H9 (cell line): Measurements from ENCODE around the gene IRX2. TPM values are rescaled to one million over a fixed set of nuclear protein-coding genes. Genes with fewer than 3 reads are reported as not detected.

ENCODE experiments used
- DNase-seq: peaks from one replicate; pipeline ENCODE4 v3.0.0-alpha.2; 2017
- H2AFZ ChIP-seq: one replicate; pipeline ENCODE4 v1.6.1; 2013; ENCODE audit warnings: mild to moderate bottlenecking, low read length, control low read depth, moderate library complexity
- H2AK5ac ChIP-seq: 2 replicates; pipeline ENCODE4 v1.6.1; 2013; ENCODE audit warnings: low read length, control low read depth, mixed read lengths; ENCODE audit not compliant: insufficient read length
- H2BK120ac ChIP-seq: one replicate; pipeline ENCODE4 v1.6.1; 2013; ENCODE audit warnings: low read depth, mild to moderate bottlenecking, low read length, control low read depth, inconsistent platforms; ENCODE audit not compliant: poor library complexity, severe bottlenecking
- H2BK12ac ChIP-seq: 2 replicates; pipeline ENCODE4 v1.6.1; 2013; ENCODE audit warnings: low read length, control low read depth, mixed read lengths, low read depth; ENCODE audit not compliant: insufficient read length
- H2BK15ac ChIP-seq: 2 replicates; pipeline ENCODE4 v1.6.1; 2013; ENCODE audit warnings: low read depth, low read length, control low read depth
- H2BK20ac ChIP-seq: one replicate; pipeline ENCODE4 v1.6.1; 2013; ENCODE audit warnings: low read depth, mild to moderate bottlenecking, low read length, control low read depth, inconsistent platforms; ENCODE audit not compliant: poor library complexity, severe bottlenecking
- H2BK5ac ChIP-seq: 2 replicates; pipeline ENCODE4 v1.6.1; 2013; ENCODE audit warnings: low read length, control low read depth, mixed read lengths; ENCODE audit not compliant: insufficient read length
- H3K14ac ChIP-seq: 2 replicates; pipeline ENCODE4 v1.6.1; 2013; ENCODE audit warnings: low read length, control low read depth; ENCODE audit not compliant: insufficient read depth
- H3K18ac ChIP-seq: 2 replicates; pipeline ENCODE4 v1.6.1; 2013; ENCODE audit warnings: low read depth, mild to moderate bottlenecking, mixed read lengths, low read length, control low read depth; ENCODE audit not compliant: insufficient read length
- H3K23ac ChIP-seq: 2 replicates; pipeline ENCODE4 v1.6.1; 2013; ENCODE audit warnings: low read length, control low read depth, mixed read lengths, low read depth; ENCODE audit not compliant: insufficient read length
- H3K23me2 ChIP-seq: 2 replicates; pipeline ENCODE4 v1.6.1; 2013; ENCODE audit warnings: low read depth, mild to moderate bottlenecking, mixed read lengths, low read length, control low read depth; ENCODE audit not compliant: insufficient read length, poor library complexity, severe bottlenecking
- H3K27ac ChIP-seq: 2 replicates; pipeline ENCODE4 v1.5.1; 2013; ENCODE audit warnings: low read length, control low read depth, mixed read lengths, low read depth; ENCODE audit not compliant: insufficient read length
- H3K27me3 ChIP-seq: 2 replicates; pipeline ENCODE4 v1.6.1; 2013; ENCODE audit warnings: low read length, control low read depth, inconsistent platforms; ENCODE audit not compliant: insufficient read depth
- H3K4ac ChIP-seq: 2 replicates; pipeline ENCODE4 v1.6.1; 2013; ENCODE audit warnings: low read depth, mild to moderate bottlenecking, control low read depth, inconsistent platforms, low read length, moderate library complexity
- H3K4me1 ChIP-seq: 2 replicates; pipeline ENCODE4 v1.6.1; 2013; ENCODE audit warnings: low read length, control low read depth, inconsistent platforms; ENCODE audit not compliant: insufficient read depth
- H3K4me2 ChIP-seq: 2 replicates; pipeline ENCODE4 v1.6.1; 2013; ENCODE audit warnings: low read length, control low read depth, mixed read lengths; ENCODE audit not compliant: insufficient read length, insufficient read depth
- H3K56ac ChIP-seq: 2 replicates; pipeline ENCODE4 v1.6.1; 2013; ENCODE audit warnings: low read depth, mild to moderate bottlenecking, mixed read lengths, low read length, control low read depth; ENCODE audit not compliant: insufficient read length
- H3K79me1 ChIP-seq: 2 replicates; pipeline ENCODE4 v1.6.1; 2013; ENCODE audit warnings: low read depth, mild to moderate bottlenecking, moderate library complexity, low read length, control low read depth, inconsistent platforms; ENCODE audit not compliant: insufficient read depth, poor library complexity, severe bottlenecking
- H3K79me2 ChIP-seq: 2 replicates; pipeline ENCODE4 v1.6.1; 2013; ENCODE audit warnings: low read length, control low read depth, inconsistent platforms; ENCODE audit not compliant: insufficient read depth
- H3K9ac ChIP-seq: 2 replicates; pipeline ENCODE4 v1.6.1; 2013; ENCODE audit warnings: low read length, control low read depth, mixed read lengths; ENCODE audit not compliant: insufficient read length; ENCODE audit errors: extremely low read depth
- H3K9me3 ChIP-seq: one replicate; pipeline ENCODE4 v1.6.1; 2013; ENCODE audit warnings: low read depth, low read length, inconsistent platforms; ENCODE audit not compliant: control insufficient read depth
- H3T11ph ChIP-seq: one replicate; pipeline ENCODE4 v1.6.1; 2013; ENCODE audit warnings: mild to moderate bottlenecking, low read length, control low read depth, inconsistent platforms
- H4K20me1 ChIP-seq: one replicate; pipeline ENCODE4 v1.6.1; 2013; ENCODE audit not compliant: control insufficient read depth, insufficient read length, insufficient read depth
- H4K5ac ChIP-seq: 2 replicates; pipeline ENCODE4 v1.6.1; 2013; ENCODE audit warnings: low read depth, mild to moderate bottlenecking, mixed read lengths, low read length, control low read depth; ENCODE audit not compliant: insufficient read length
- H4K8ac ChIP-seq: replicated peaks from 2 replicates; pipeline ENCODE4 v1.6.1; 2013; ENCODE audit warnings: low read length, control low read depth, mixed read lengths, low read depth; ENCODE audit not compliant: insufficient read length
- H4K91ac ChIP-seq: 2 replicates; pipeline ENCODE4 v1.6.1; 2013; ENCODE audit warnings: low read depth, mild to moderate bottlenecking, moderate library complexity, mixed read lengths, low read length, control low read depth; ENCODE audit not compliant: insufficient read length
- H3K27ac Mint-ChIP-seq, 3 experiments: 2 replicates in 2 of 3; 3 replicates in 1 of 3; pipeline ENCODE4 v1.8.0; 2020 to 2021; ENCODE audit warnings: mixed read lengths in 3 of 3, mild to moderate bottlenecking in 1 of 3, moderate library complexity in 1 of 3
- H3K27me3 Mint-ChIP-seq: 2 replicates; pipeline ENCODE4 v1.8.0; 2021; ENCODE audit warnings: low read depth, mild to moderate bottlenecking, moderate library complexity, mixed read lengths
- H3K36me3 Mint-ChIP-seq, 3 experiments: 2 replicates in 2 of 3; 3 replicates in 1 of 3; pipeline ENCODE4 v1.8.0; 2020 to 2021; ENCODE audit warnings: low read depth in 3 of 3, mixed read lengths in 3 of 3; ENCODE audit not compliant: insufficient read depth in 1 of 3
- H3K4me1 Mint-ChIP-seq, 2 experiments: 2 replicates each; pipeline ENCODE4 v1.8.0; 2020; ENCODE audit warnings: mixed read lengths in 2 of 2
- H3K4me3 Mint-ChIP-seq, 2 experiments: 2 replicates in 1 of 2; 3 replicates in 1 of 2; pipeline ENCODE4 v1.8.0; 2020 to 2021; ENCODE audit warnings: mild to moderate bottlenecking in 2 of 2, mixed read lengths in 2 of 2, moderate library complexity in 1 of 2
- H3K9me3 Mint-ChIP-seq, 2 experiments: 2 replicates in 1 of 2; 3 replicates in 1 of 2; pipeline ENCODE4 v1.8.0; 2020; ENCODE audit warnings: mild to moderate bottlenecking in 2 of 2, mixed read lengths in 2 of 2, moderate library complexity in 1 of 2
- WGBS: extraction: QIAGEN DNeasy Blood & Tissue Kit; methylation state at CpG from one replicate; pipeline ENCODE4 v1.1.7; 2013; ENCODE audit warnings: missing lambda C conversion rate, low lambda C conversion rate, mixed read lengths; ENCODE audit not compliant: insufficient read length; ENCODE audit errors: extremely low coverage; 5-methylcytosine and 5-hydroxymethylcytosine counted together
- total RNA-seq: library from RNA; stranded (reverse); gene quantifications from 2 replicates; pipeline ENCODE4 v1.2.1, GENCODE V29; 2021
- TF ChIP-seq, protein P1 (sequence below): fragments of 200-600 bp; sonication (generic); conservative IDR thresholded peaks from 3 replicates; pipeline ENCODE4 v1.8.0; 2021; ENCODE audit warnings: antibody characterized with exemption, mild to moderate bottlenecking

The IRX2 gene
- total RNA-seq, 1 experiment from 2014 or later: 91.6 TPM

DNA sequence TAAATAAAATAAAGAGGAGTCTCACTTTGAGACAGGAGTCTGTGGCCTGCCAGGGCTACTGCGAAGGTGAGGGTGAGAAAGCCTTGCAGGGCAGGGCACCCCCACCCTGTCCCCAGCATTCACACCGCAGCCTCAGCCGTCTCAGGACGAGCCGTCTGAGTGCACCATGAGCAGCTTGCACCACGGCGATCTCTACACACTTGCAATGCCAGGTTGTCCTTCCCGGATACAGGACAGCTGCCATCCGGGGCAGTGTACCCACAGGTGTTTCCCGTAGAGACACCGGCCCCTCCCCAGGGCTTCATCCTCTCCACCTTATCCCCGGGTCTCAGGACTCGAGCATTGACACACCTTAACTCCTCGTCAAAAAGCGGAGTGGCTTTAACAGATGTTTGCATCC, 43.3 kb downstream of the IRX2 start:
- peaks cover 6% of the 10 kb centered on the region for H3K27me3 Mint-ChIP-seq
- H2BK12ac ChIP-seq: no peak overlapping the region
- no CpG with 5 or more reads among the region's 15 CpGs for WGBS

More for the DNA sequence above, 43.3 kb downstream of the IRX2 start:
- no peak overlapping the region for H3K14ac ChIP-seq
- H3K4me1 ChIP-seq: no peaks in the 10 kb centered on the region
- H3T11ph ChIP-seq: no peak overlapping the region
- H2BK120ac ChIP-seq: no peak overlapping the region
- H3K23ac ChIP-seq: no peak overlapping the region
- H4K5ac ChIP-seq: no peak overlapping the region
- DNase-seq: no peak
- no peak overlapping the region for H4K91ac ChIP-seq
- no peak overlapping the region for H2BK15ac ChIP-seq
- H3K27me3 ChIP-seq: no peaks in the 10 kb centered on the region
- H3K4me1 Mint-ChIP-seq: peaks cover 13 to 14% of the 10 kb centered on the region in 2 experiments
- H3K4ac ChIP-seq: no peak overlapping the region
- H2BK5ac ChIP-seq: no peak overlapping the region
- H3K56ac ChIP-seq: no peak overlapping the region
- no peaks in the 10 kb centered on the region for H4K20me1 ChIP-seq
- no peaks in the 10 kb centered on the region for H3K36me3 Mint-ChIP-seq
- no peak overlapping the region for H3K27ac Mint-ChIP-seq
- no peaks in the 10 kb centered on the region for H3K9me3 ChIP-seq
- no peak overlapping the region for H3K4me3 Mint-ChIP-seq
- no peaks in the 10 kb centered on the region for H3K23me2 ChIP-seq
- H3K9me3 Mint-ChIP-seq: no peaks in the 10 kb centered on the region
- H2AFZ ChIP-seq: no peak overlapping the region
- TF ChIP-seq, protein P1, sequence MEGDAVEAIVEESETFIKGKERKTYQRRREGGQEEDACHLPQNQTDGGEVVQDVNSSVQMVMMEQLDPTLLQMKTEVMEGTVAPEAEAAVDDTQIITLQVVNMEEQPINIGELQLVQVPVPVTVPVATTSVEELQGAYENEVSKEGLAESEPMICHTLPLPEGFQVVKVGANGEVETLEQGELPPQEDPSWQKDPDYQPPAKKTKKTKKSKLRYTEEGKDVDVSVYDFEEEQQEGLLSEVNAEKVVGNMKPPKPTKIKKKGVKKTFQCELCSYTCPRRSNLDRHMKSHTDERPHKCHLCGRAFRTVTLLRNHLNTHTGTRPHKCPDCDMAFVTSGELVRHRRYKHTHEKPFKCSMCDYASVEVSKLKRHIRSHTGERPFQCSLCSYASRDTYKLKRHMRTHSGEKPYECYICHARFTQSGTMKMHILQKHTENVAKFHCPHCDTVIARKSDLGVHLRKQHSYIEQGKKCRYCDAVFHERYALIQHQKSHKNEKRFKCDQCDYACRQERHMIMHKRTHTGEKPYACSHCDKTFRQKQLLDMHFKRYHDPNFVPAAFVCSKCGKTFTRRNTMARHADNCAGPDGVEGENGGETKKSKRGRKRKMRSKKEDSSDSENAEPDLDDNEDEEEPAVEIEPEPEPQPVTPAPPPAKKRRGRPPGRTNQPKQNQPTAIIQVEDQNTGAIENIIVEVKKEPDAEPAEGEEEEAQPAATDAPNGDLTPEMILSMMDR: no peak
- H3K4me2 ChIP-seq: no peak overlapping the region
- H3K18ac ChIP-seq: no peak overlapping the region
- H3K9ac ChIP-seq: no peak overlapping the region
- no peak overlapping the region for H4K8ac ChIP-seq
- H3K27ac ChIP-seq: no peak overlapping the region
- no peak overlapping the region for H2BK20ac ChIP-seq
- H2AK5ac ChIP-seq: no peak overlapping the region
- no peaks in the 10 kb centered on the region for H3K79me2 ChIP-seq
- H3K79me1 ChIP-seq: no peaks in the 10 kb centered on the region
